ENCODE results near the gene SOX5. TPM values are rescaled to one million over a fixed set of nuclear protein-coding genes. Genes with fewer than 3 reads are reported as not detected.

SOX5 gene
- total RNA-seq, 4 donors from 2014 or later = 13.2 to 32.4 (median 23.3) TPM

- Histone ChIP-seq H3K9me3 (no peaks in the 10 kb centered on the region), H3K4me3 (replicated peaks in 1 of 3) (no peak overlapping the region), H3K27me3 (no peaks in the 10 kb centered on the region), H3K36me3 (no peaks in the 10 kb centered on the region), H3K27ac (no peak overlapping the region), H3K4me1 (no peaks in the 10 kb centered on the region)
- 94% methylated on average over 2 of the region's 2 CpGs for WGBS, 2 donors
- DNase-seq = no peak
- no peak for TF ChIP-seq CTCF (IDR thresholded peaks at IDR 0.05)
- no peak for TF ChIP-seq POLR2A (IDR thresholded peaks at IDR 0.05)
- intact Hi-C loops (cut with DNase I) = no loop called here
These were observed 388.9 kb downstream of the SOX5 start for GRCh38 chr12:23560611-23561010.

GRCh38 chr12:23559268-23559753, 390.2 kb downstream of the SOX5 start:
- intact Hi-C loops (cut with DNase I) = no loop called here
- H3K9me3 ChIP-seq = no peaks in the 10 kb centered on the region
- H3K36me3 ChIP-seq = no peaks in the 10 kb centered on the region
- H3K27me3 ChIP-seq = no peaks in the 10 kb centered on the region
- no peak overlapping the region for H3K4me3 ChIP-seq (replicated peaks in 1 of 3)
- no peak overlapping the region for H3K27ac ChIP-seq
- WGBS, 2 donors = 74 to 88% methylated on average over 2 of the region's 2 CpGs
- DNase-seq = no peak
- H3K4me1 ChIP-seq = no peaks in the 10 kb centered on the region
- no peak for TF ChIP-seq CTCF (IDR thresholded peaks at IDR 0.05)
- no peak for TF ChIP-seq POLR2A (IDR thresholded peaks at IDR 0.05)

- H3K27ac ChIP-seq = no peak overlapping the region
- TF ChIP-seq POLR2A (IDR thresholded peaks at IDR 0.05) = no peak
- TF ChIP-seq CTCF (IDR thresholded peaks at IDR 0.05) = no peak
- H3K4me1 ChIP-seq = no peaks in the 10 kb centered on the region
- WGBS, 2 donors = 85 to 87% methylated on average over 5 of the region's 5 CpGs
- intact Hi-C loops (cut with DNase I) = no loop called here
- H3K4me3 ChIP-seq (replicated peaks in 1 of 3) = no peak overlapping the region
- no peaks in the 10 kb centered on the region for H3K27me3 ChIP-seq
- no peaks in the 10 kb centered on the region for H3K9me3 ChIP-seq
- no peak for DNase-seq
- no peaks in the 10 kb centered on the region for H3K36me3 ChIP-seq
These were observed 392.8 kb downstream of the SOX5 start for GRCh38 chr12:23556661-23557060.

- TF ChIP-seq POLR2A (IDR thresholded peaks at IDR 0.05) (no peak), CTCF (IDR thresholded peaks at IDR 0.05) (no peak)
- intact Hi-C loops (cut with DNase I) = no loop called here
- no peak overlapping the region for H3K4me3 ChIP-seq (replicated peaks in 1 of 3)
- 76 to 84% methylated on average over 2 of the region's 2 CpGs for whole genome bisulfite sequencing, 2 donors
- no peaks in the 10 kb centered on the region for H3K9me3 ChIP-seq
- H3K36me3 ChIP-seq = no peaks in the 10 kb centered on the region
- DNase-seq = no peak
- H3K27me3 ChIP-seq = no peaks in the 10 kb centered on the region
- H3K27ac ChIP-seq = no peak overlapping the region
- H3K4me1 ChIP-seq = no peaks in the 10 kb centered on the region
These were observed 393.7 kb downstream of the SOX5 start for GRCh38 chr12:23555825-23556207.

GRCh38 chr12:23555180-23555824, 394.2 kb downstream of the SOX5 start:
- DNase-seq = no peak
- Histone ChIP-seq H3K27me3 (no peaks in the 10 kb centered on the region), H3K9me3 (no peaks in the 10 kb centered on the region), H3K4me1 (no peaks in the 10 kb centered on the region), H3K27ac (no peak overlapping the region), H3K36me3 (no peaks in the 10 kb centered on the region), H3K4me3 (replicated peaks in 1 of 3) (no peak overlapping the region)
- TF ChIP-seq POLR2A (IDR thresholded peaks at IDR 0.05) (no peak), CTCF (IDR thresholded peaks at IDR 0.05) (no peak)
- 82 to 87% methylated on average over 4 of the region's 4 CpGs for WGBS, 2 donors
- intact Hi-C loops (cut with DNase I) = no loop called here
